H9 (cell line): ENCODE data around the gene SLC46A2. TPM values are rescaled to one million over a fixed set of nuclear protein-coding genes. Genes with fewer than 3 reads are reported as not detected.

Source experiments
- DNase-seq: peaks from one replicate; pipeline ENCODE4 v3.0.0-alpha.2; 2017
- H2AFZ ChIP-seq: one replicate; pipeline ENCODE4 v1.6.1; 2013; ENCODE audit warnings: mild to moderate bottlenecking, low read length, control low read depth, moderate library complexity
- H2AK5ac ChIP-seq: 2 replicates; pipeline ENCODE4 v1.6.1; 2013; ENCODE audit warnings: low read length, control low read depth, mixed read lengths; ENCODE audit not compliant: insufficient read length
- H2BK120ac ChIP-seq: one replicate; pipeline ENCODE4 v1.6.1; 2013; ENCODE audit warnings: low read depth, mild to moderate bottlenecking, low read length, control low read depth, inconsistent platforms; ENCODE audit not compliant: poor library complexity, severe bottlenecking
- H2BK12ac ChIP-seq: 2 replicates; pipeline ENCODE4 v1.6.1; 2013; ENCODE audit warnings: low read length, control low read depth, mixed read lengths, low read depth; ENCODE audit not compliant: insufficient read length
- H2BK15ac ChIP-seq: 2 replicates; pipeline ENCODE4 v1.6.1; 2013; ENCODE audit warnings: low read depth, low read length, control low read depth
- H2BK20ac ChIP-seq: one replicate; pipeline ENCODE4 v1.6.1; 2013; ENCODE audit warnings: low read depth, mild to moderate bottlenecking, low read length, control low read depth, inconsistent platforms; ENCODE audit not compliant: poor library complexity, severe bottlenecking
- H2BK5ac ChIP-seq: 2 replicates; pipeline ENCODE4 v1.6.1; 2013; ENCODE audit warnings: low read length, control low read depth, mixed read lengths; ENCODE audit not compliant: insufficient read length
- H3K14ac ChIP-seq: 2 replicates; pipeline ENCODE4 v1.6.1; 2013; ENCODE audit warnings: low read length, control low read depth; ENCODE audit not compliant: insufficient read depth
- H3K18ac ChIP-seq: 2 replicates; pipeline ENCODE4 v1.6.1; 2013; ENCODE audit warnings: low read depth, mild to moderate bottlenecking, mixed read lengths, low read length, control low read depth; ENCODE audit not compliant: insufficient read length
- H3K23ac ChIP-seq: 2 replicates; pipeline ENCODE4 v1.6.1; 2013; ENCODE audit warnings: low read length, control low read depth, mixed read lengths, low read depth; ENCODE audit not compliant: insufficient read length
- H3K23me2 ChIP-seq: 2 replicates; pipeline ENCODE4 v1.6.1; 2013; ENCODE audit warnings: low read depth, mild to moderate bottlenecking, mixed read lengths, low read length, control low read depth; ENCODE audit not compliant: insufficient read length, poor library complexity, severe bottlenecking
- H3K27ac ChIP-seq: 2 replicates; pipeline ENCODE4 v1.5.1; 2013; ENCODE audit warnings: low read length, control low read depth, mixed read lengths, low read depth; ENCODE audit not compliant: insufficient read length
- H3K27me3 ChIP-seq: 2 replicates; pipeline ENCODE4 v1.6.1; 2013; ENCODE audit warnings: low read length, control low read depth, inconsistent platforms; ENCODE audit not compliant: insufficient read depth
- H3K4ac ChIP-seq: 2 replicates; pipeline ENCODE4 v1.6.1; 2013; ENCODE audit warnings: low read depth, mild to moderate bottlenecking, control low read depth, inconsistent platforms, low read length, moderate library complexity
- H3K4me1 ChIP-seq: 2 replicates; pipeline ENCODE4 v1.6.1; 2013; ENCODE audit warnings: low read length, control low read depth, inconsistent platforms; ENCODE audit not compliant: insufficient read depth
- H3K4me2 ChIP-seq: 2 replicates; pipeline ENCODE4 v1.6.1; 2013; ENCODE audit warnings: low read length, control low read depth, mixed read lengths; ENCODE audit not compliant: insufficient read length, insufficient read depth
- H3K56ac ChIP-seq: 2 replicates; pipeline ENCODE4 v1.6.1; 2013; ENCODE audit warnings: low read depth, mild to moderate bottlenecking, mixed read lengths, low read length, control low read depth; ENCODE audit not compliant: insufficient read length
- H3K79me1 ChIP-seq: 2 replicates; pipeline ENCODE4 v1.6.1; 2013; ENCODE audit warnings: low read depth, mild to moderate bottlenecking, moderate library complexity, low read length, control low read depth, inconsistent platforms; ENCODE audit not compliant: insufficient read depth, poor library complexity, severe bottlenecking
- H3K79me2 ChIP-seq: 2 replicates; pipeline ENCODE4 v1.6.1; 2013; ENCODE audit warnings: low read length, control low read depth, inconsistent platforms; ENCODE audit not compliant: insufficient read depth
- H3K9ac ChIP-seq: 2 replicates; pipeline ENCODE4 v1.6.1; 2013; ENCODE audit warnings: low read length, control low read depth, mixed read lengths; ENCODE audit not compliant: insufficient read length; ENCODE audit errors: extremely low read depth
- H3K9me3 ChIP-seq: one replicate; pipeline ENCODE4 v1.6.1; 2013; ENCODE audit warnings: low read depth, low read length, inconsistent platforms; ENCODE audit not compliant: control insufficient read depth
- H3T11ph ChIP-seq: one replicate; pipeline ENCODE4 v1.6.1; 2013; ENCODE audit warnings: mild to moderate bottlenecking, low read length, control low read depth, inconsistent platforms
- H4K20me1 ChIP-seq: one replicate; pipeline ENCODE4 v1.6.1; 2013; ENCODE audit not compliant: control insufficient read depth, insufficient read length, insufficient read depth
- H4K5ac ChIP-seq: 2 replicates; pipeline ENCODE4 v1.6.1; 2013; ENCODE audit warnings: low read depth, mild to moderate bottlenecking, mixed read lengths, low read length, control low read depth; ENCODE audit not compliant: insufficient read length
- H4K8ac ChIP-seq: replicated peaks from 2 replicates; pipeline ENCODE4 v1.6.1; 2013; ENCODE audit warnings: low read length, control low read depth, mixed read lengths, low read depth; ENCODE audit not compliant: insufficient read length
- H4K91ac ChIP-seq: 2 replicates; pipeline ENCODE4 v1.6.1; 2013; ENCODE audit warnings: low read depth, mild to moderate bottlenecking, moderate library complexity, mixed read lengths, low read length, control low read depth; ENCODE audit not compliant: insufficient read length
- H3K27ac Mint-ChIP-seq, 3 experiments: 2 replicates in 2 of 3; 3 replicates in 1 of 3; pipeline ENCODE4 v1.8.0; 2020 to 2021; ENCODE audit warnings: mixed read lengths in 3 of 3, mild to moderate bottlenecking in 1 of 3, moderate library complexity in 1 of 3
- H3K27me3 Mint-ChIP-seq: 2 replicates; pipeline ENCODE4 v1.8.0; 2021; ENCODE audit warnings: low read depth, mild to moderate bottlenecking, moderate library complexity, mixed read lengths
- H3K36me3 Mint-ChIP-seq, 3 experiments: 2 replicates in 2 of 3; 3 replicates in 1 of 3; pipeline ENCODE4 v1.8.0; 2020 to 2021; ENCODE audit warnings: low read depth in 3 of 3, mixed read lengths in 3 of 3; ENCODE audit not compliant: insufficient read depth in 1 of 3
- H3K4me1 Mint-ChIP-seq, 2 experiments: 2 replicates each; pipeline ENCODE4 v1.8.0; 2020; ENCODE audit warnings: mixed read lengths in 2 of 2
- H3K4me3 Mint-ChIP-seq, 2 experiments: 2 replicates in 1 of 2; 3 replicates in 1 of 2; pipeline ENCODE4 v1.8.0; 2020 to 2021; ENCODE audit warnings: mild to moderate bottlenecking in 2 of 2, mixed read lengths in 2 of 2, moderate library complexity in 1 of 2
- H3K9me3 Mint-ChIP-seq, 2 experiments: 2 replicates in 1 of 2; 3 replicates in 1 of 2; pipeline ENCODE4 v1.8.0; 2020; ENCODE audit warnings: mild to moderate bottlenecking in 2 of 2, mixed read lengths in 2 of 2, moderate library complexity in 1 of 2
- WGBS: extraction: QIAGEN DNeasy Blood & Tissue Kit; methylation state at CpG from one replicate; pipeline ENCODE4 v1.1.7; 2013; ENCODE audit warnings: missing lambda C conversion rate, low lambda C conversion rate, mixed read lengths; ENCODE audit not compliant: insufficient read length; ENCODE audit errors: extremely low coverage; 5-methylcytosine and 5-hydroxymethylcytosine counted together
- total RNA-seq: library from RNA; stranded (reverse); gene quantifications from 2 replicates; pipeline ENCODE4 v1.2.1, GENCODE V29; 2021
- TF ChIP-seq, protein P1 (sequence below): fragments of 200-600 bp; sonication (generic); conservative IDR thresholded peaks from 3 replicates; pipeline ENCODE4 v1.8.0; 2021; ENCODE audit warnings: antibody characterized with exemption, mild to moderate bottlenecking

SLC46A2 gene
- total RNA-seq, 1 experiment from 2014 or later: not detected

DNA sequence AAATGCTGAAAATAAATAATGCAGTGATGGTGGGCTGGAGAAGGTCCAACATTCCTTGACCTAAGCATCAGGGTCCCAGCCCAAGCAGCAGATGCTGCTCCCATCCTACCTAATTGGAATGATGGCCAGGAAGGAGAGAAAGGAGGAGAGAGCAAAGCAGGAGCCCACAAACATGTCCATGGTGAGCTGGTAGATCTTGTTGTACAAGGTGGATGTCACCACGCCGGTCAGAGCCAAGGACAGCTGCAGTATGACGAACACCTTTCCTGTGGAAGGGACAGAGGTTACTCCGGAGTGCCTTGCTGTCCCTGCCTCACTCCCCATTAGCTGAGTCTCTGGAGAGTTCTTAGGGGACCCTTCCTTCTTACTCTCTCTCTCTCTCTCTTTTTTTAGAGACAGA, 4.3 kb downstream of the SLC46A2 start:
- no peak overlapping the region for H3K27ac Mint-ChIP-seq
- no peak overlapping the region for H3K18ac ChIP-seq
- H2BK20ac ChIP-seq: no peak overlapping the region
- H3K4me3 Mint-ChIP-seq: no peak overlapping the region
- no peak overlapping the region for H2AK5ac ChIP-seq
- no peak for DNase-seq
- no peaks in the 10 kb centered on the region for H3K9me3 ChIP-seq
- H3K79me2 ChIP-seq: no peaks in the 10 kb centered on the region
- H3K56ac ChIP-seq: no peak overlapping the region
- no peak overlapping the region for H4K8ac ChIP-seq
- H3K23me2 ChIP-seq: peaks cover 4% of the 10 kb centered on the region
- TF ChIP-seq, protein P1, sequence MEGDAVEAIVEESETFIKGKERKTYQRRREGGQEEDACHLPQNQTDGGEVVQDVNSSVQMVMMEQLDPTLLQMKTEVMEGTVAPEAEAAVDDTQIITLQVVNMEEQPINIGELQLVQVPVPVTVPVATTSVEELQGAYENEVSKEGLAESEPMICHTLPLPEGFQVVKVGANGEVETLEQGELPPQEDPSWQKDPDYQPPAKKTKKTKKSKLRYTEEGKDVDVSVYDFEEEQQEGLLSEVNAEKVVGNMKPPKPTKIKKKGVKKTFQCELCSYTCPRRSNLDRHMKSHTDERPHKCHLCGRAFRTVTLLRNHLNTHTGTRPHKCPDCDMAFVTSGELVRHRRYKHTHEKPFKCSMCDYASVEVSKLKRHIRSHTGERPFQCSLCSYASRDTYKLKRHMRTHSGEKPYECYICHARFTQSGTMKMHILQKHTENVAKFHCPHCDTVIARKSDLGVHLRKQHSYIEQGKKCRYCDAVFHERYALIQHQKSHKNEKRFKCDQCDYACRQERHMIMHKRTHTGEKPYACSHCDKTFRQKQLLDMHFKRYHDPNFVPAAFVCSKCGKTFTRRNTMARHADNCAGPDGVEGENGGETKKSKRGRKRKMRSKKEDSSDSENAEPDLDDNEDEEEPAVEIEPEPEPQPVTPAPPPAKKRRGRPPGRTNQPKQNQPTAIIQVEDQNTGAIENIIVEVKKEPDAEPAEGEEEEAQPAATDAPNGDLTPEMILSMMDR: no peak
- no peak overlapping the region for H3K23ac ChIP-seq
- no peak overlapping the region for H4K5ac ChIP-seq
- no peak overlapping the region for H3T11ph ChIP-seq
- H3K4ac ChIP-seq: no peak overlapping the region
- H4K91ac ChIP-seq: no peak overlapping the region
- no peak overlapping the region for H2BK15ac ChIP-seq
- peaks cover 34% of the 10 kb centered on the region for H3K27me3 Mint-ChIP-seq
- H2BK5ac ChIP-seq: no peak overlapping the region
- H3K27ac ChIP-seq: no peak overlapping the region
- peaks cover 3% of the 10 kb centered on the region in 2 experiments for H3K4me1 Mint-ChIP-seq
- WGBS: no CpG with 5 or more reads among the region's 4 CpGs
- H2AFZ ChIP-seq: no peak overlapping the region
- no peak overlapping the region for H2BK120ac ChIP-seq
- no peak overlapping the region for H3K9ac ChIP-seq
- no peak overlapping the region for H2BK12ac ChIP-seq
- no peak overlapping the region for H3K4me2 ChIP-seq
- no peaks in the 10 kb centered on the region for H4K20me1 ChIP-seq
- H3K27me3 ChIP-seq: peaks cover 7% of the 10 kb centered on the region; the same call in 1 of the 2 replicates
- H3K14ac ChIP-seq: no peak overlapping the region
- H3K36me3 Mint-ChIP-seq: no peaks in the 10 kb centered on the region; a peak in 1 of 7 replicates
- H3K4me1 ChIP-seq: no peaks in the 10 kb centered on the region
- H3K79me1 ChIP-seq: no peaks in the 10 kb centered on the region
- H3K9me3 Mint-ChIP-seq: no peaks in the 10 kb centered on the region; a peak in 1 of 5 replicates
